Right ventricle myocardium superior (tissue), 1 donor: ENCODE data around the gene ZIM2. TPM values are rescaled to one million over a fixed set of nuclear protein-coding genes. Genes with fewer than 3 reads are reported as not detected.
"Not testable (repeated sequence)": the region's sequence is repeated elsewhere in the genome, so short reads cannot be mapped to it uniquely, and the experiment has no call there.

ENCODE experiments used
- ATAC-seq: fragments of 200-7000 bp; cut with Tn5 transposase; one replicate; pipeline ENCODE4 v1.9.1; 2020; ENCODE audit warnings: mild to moderate bottlenecking; ENCODE audit not compliant: poor library complexity
- DNase-seq: peaks from one replicate; pipeline ENCODE4 v3.0.0-alpha.2; 2020
- intact Hi-C: fragments of 100-400 bp; cut with DNase I; formaldehyde crosslinking; loops from one replicate; pipeline ENCODE4 v1.11.2; 2022
- long read RNA-seq: library from polyadenylated mRNA; unstranded; transcript quantifications from one replicate; pipeline ENCODE4 v2.0.0, GENCODE V29; 2021
- total RNA-seq: library from RNA; stranded (reverse); fragmentation: NEBNext Ultra II Directional; extraction: Animal tissue kit (Norgen Biotek cat#: 25700); gene quantifications from one replicate; pipeline ENCODE4 v1.2.1, GENCODE V29; 2021
- donor health status: DM: no; HTN: yes; CAD: no; lungs with severe emphysema.

Gene ZIM2
- total RNA-seq: not detected
- long read RNA-seq: 0 reads

GRCh38 chr19:56840451-56841192, at the start of gene ZIM2, which contains the start of gene PEG3:
TSS of gene ZIM2 (minus strand) at chr19:56840726. CDS start at chr19:56824277, 16,449 bp downstream.
TSS of gene PEG3 (minus strand) at chr19:56840726. CDS start at chr19:56824655, 16,071 bp downstream.
- intact Hi-C loops: no loop called here
- peak; percentile 19 for ATAC-seq

GRCh38 chr19:56885173-56885985, 44.9 kb upstream of the ZIM2 start:
- intact Hi-C loops: no loop called here
- ATAC-seq (no peak), DNase-seq (no peak)

More at GRCh38 chr19:56840451-56841192, at the start of gene ZIM2, which contains the start of gene PEG3:
- DNase-seq: peak; percentile 85

GRCh38 chr19:56884441-56884840, 43.9 kb upstream of the ZIM2 start:
- intact Hi-C loops: no loop called here
- ATAC-seq (no peak), DNase-seq (no peak)

DNA sequence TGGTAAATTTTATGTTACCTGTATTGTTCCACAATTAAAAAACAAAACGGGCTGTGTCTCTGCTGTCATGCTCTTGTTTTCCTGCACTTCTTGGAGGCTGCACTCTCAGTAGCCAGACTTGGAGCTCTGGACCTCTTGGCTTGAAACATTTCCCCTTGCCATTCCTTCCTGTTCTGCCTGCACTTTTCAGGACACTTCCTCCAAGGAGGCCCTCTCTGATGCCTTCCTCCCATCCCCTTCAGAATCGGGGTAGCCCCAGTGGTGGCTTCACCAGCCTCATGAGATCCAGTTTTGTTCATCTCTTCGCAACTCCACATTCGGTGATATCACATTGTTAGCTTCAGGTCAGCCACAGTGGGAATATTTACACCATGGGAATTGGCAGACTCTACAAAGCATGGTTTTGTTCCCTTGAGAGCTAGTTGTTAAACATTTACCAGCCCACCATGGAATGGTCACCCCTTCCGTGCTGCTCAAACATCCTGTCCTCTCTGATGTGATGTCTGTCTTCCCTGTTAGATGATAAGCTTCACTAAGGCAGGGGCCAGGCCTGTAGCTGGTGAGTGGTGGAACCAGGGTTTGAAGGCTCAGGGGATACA, 40.2 kb upstream of the ZIM2 start:
- DNase-seq (no peak), ATAC-seq (no peak)
- intact Hi-C loops: no loop called here

- ATAC-seq (no peak), DNase-seq (no peak)
- intact Hi-C loops: no loop called here
Measured at GRCh38 chr19:56877069-56877715, 36.7 kb upstream of the ZIM2 start.

DNA sequence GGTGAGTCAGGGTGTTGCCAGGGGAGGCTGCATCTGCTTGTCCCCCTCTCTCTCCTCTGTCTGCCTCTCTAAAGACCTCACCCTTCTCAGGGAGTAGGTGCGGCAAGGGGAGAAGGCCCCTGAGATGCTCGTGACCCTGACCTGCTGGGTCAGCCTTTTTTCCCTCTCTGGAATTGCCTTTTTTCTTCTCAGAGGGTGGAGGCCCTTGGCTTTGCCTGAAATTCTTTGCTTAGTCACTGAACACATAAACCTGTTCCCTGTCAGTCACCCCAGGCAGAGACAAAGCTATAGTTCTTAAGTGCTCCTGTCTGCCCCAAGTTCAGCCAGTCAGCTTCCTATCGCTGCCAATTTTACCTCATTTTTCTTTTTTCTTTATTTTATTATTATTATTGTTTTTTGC, 35.2 kb upstream of the ZIM2 start:
- intact Hi-C loops: no loop called here
- no peak for ATAC-seq
- no peak for DNase-seq

- intact Hi-C loops: no loop called here
- ATAC-seq: no peak
- no peak for DNase-seq
Measured at GRCh38 chr19:56874530-56874929, 34.0 kb upstream of the ZIM2 start.

DNA sequence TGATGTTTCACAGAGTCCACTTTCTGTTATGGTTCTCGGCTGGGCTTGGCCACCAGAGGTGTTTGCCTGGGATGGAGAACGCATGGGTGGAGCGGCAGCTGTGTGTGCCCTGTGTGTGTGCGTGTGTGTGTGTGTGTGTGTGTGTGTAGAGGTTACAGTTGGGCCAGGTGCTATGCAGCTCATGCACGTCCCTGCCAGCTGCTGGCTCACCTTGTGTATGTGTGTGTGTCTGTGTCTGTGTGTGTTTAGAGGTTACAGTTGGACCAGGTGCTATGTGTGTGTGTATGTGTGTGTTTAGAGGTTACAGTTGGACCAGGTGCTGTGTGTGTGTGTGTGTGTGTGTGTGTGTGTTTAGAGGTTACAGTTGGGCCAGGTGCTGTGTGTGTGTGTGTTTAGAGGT, 33.0 kb upstream of the ZIM2 start:
- ATAC-seq: no peak
- no peak for DNase-seq
- intact Hi-C loops: no loop called here

DNA sequence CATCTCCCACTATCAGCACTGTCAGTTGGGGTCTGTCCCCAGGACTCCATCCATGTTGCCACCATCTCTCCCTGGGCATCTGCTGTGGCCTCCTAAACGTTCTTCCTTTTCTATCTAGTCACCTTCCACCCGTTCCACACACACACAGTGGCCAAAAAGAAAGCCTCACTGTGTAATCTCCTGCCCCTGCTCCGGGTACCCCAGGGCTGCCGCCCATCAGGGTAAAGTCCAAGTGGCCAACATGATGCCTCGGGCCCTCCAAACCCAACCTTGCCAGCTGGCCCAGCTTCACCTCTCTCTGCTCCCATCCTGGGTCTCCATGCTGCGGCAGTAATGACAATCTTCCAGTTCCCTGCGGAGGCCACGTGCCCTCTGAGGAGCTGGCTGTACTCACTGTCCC, 29.4 kb upstream of the ZIM2 start:
- DNase-seq (no peak), ATAC-seq (no peak)
- intact Hi-C loops: no loop called here

DNA sequence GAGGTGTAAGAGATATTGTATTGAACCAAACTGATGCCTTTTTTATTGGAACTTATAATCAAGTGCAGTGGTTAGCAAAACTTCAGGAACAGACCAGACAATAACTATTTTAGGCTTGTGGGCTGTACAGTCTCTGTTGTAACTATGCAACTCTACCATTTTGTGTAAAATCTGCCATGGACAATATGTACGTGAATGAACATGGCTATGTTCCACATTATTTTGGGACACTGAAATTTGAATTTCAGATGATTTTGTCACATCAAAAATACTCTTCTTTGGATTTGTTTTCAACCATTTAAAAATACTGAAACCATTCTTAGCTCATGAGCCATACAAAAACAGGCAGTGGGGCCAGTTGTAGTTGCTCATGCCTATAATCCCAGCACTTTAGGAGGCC, 27.9 kb upstream of the ZIM2 start:
- intact Hi-C loops: no loop called here
- ATAC-seq: no peak
- DNase-seq: no peak

DNA sequence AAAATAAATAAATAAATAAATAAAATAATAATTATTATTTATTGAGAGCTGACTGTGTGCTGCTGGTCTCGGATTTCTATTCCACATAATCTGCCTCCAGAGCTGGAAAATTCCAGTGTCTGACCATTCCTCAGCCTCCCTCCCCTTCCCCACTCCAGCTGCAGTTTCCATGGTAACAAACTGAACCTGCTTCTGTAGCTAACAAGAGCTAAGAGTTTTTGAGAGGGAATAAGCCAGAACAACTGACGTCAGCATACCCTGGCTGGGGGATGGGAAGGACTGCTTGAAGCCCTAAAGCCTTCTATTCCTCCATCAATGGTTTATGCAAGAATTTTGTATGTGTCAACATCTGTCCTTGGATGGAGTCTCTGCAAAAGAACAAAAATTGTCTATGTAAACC, 26.0 kb upstream of the ZIM2 start:
- intact Hi-C loops: no loop called here
- ATAC-seq: no peak
- no peak for DNase-seq

DNA sequence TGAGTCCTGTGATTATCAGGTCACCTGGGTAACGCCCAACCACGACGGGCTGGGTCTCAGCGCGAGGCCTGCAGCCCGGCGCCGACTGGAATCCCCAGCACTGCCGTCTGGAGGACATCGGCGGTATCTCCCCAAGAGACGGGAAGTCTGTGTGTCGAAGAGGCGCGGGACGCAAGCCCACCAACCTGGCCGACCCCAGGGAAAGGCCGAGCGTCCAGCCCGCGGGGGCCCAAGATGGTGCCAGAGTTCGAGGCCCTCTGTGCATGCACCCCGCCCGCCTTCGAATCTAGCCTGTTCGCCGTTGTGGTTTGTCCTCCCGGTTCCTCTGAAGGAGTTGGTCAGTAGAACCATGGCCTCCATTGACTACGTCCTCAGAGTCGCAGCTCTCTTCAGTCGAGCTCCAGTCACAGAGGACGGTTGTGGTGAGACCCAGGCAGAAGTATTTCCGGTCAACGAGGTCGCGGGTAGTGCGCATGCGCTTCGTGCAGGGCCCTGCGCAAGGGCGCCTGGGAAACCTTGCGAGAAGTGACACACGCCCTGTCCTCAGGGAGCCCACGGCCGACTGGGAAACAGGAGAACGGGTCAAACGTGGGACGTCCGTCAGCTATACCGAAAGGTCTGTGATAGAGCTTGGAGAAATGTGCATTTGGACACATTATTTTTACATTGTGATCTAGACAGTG, 24.1 kb upstream of the ZIM2 start:
- intact Hi-C loops: no loop called here
- DNase-seq: no peak
- no peak for ATAC-seq

DNA sequence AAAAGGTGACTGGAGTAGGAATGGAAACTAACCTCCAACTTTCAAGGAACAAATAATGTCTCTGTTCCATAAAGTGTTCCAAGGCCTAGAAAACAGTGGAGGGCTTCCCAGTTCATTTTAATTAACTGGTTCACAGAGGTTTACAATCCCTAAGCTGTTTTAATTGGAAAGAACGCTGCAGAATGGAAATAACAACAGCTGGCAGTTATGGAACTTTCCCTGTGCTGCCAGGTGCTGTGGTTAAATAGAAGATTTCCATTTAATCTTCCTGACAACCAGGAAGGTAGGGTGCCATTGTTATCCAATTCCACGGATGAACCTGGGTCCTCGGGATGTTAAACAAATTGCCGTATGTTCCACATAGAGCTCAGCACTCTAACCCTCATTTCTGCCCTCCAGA, 22.2 kb upstream of the ZIM2 start:
- intact Hi-C loops: no loop called here
- ATAC-seq (no peak), DNase-seq (no peak)

GRCh38 chr19:56860409-56860808, 19.9 kb upstream of the ZIM2 start:
- ATAC-seq, intact Hi-C loops, DNase-seq: not testable (repeated sequence)

DNA sequence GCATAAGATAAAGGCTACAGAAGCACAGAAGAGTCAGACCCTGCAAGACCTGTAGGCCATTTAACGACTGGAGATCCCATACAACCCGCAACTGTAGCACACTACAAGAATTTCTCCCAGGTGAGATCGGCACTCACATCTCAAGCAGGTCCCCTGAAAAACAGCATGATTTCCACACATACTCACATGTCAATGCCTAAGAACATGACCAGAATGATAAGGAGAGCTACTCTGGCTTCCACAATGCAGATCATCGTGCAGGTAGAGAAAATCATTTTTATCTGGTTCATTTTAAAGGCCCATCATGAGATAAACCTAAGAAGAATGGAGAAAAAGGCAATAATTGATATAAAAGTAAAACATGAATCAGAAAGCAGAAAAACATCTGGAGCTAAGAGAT, 17.5 kb upstream of the ZIM2 start:
- ATAC-seq: no peak
- DNase-seq: no peak
- intact Hi-C loops: no loop called here

GRCh38 chr19:56856822-56857221, 16.3 kb upstream of the ZIM2 start:
- ATAC-seq: no peak

DNA sequence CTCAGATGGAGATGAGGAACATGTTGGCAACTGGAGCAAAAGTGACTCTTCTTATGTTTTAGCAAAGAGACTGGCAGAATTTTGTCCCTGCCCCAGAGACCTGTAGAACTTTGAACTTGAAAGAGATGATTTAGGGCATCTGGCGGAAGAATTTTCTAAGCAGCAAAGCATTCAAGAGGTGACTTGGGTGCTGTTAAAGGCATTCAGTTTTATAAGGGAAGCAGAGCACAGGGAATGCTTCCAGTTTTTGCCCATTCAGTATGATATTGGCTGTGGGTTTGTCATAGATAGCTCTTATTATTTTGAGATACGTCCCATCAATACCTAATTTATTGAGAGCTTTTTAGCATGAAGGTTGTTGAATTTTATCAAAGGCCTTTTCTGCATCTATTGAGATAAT, 11.8 kb upstream of the ZIM2 start:
- intact Hi-C loops, DNase-seq, ATAC-seq: not testable (repeated sequence)

More at GRCh38 chr19:56856822-56857221, 16.3 kb upstream of the ZIM2 start:
- DNase-seq: no peak
- intact Hi-C loops: no loop called here

DNA sequence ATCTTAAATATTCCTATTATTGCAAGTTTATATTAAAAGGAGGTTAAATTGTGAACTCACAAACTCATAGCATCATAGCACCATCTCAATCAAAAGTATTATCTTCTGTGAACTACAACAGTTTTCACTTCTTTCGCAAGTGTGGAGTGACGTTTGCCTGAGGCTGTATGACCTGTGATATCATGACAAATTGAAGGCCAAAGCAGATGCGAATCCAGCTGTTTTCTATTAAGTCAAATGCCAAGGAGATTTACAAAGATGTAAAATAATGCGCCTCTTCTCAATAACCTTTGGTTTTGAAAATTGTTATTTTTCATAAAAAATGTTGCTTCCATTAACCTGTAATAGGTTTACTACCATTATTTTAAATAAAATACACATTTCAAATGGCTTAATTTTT, 7.6 kb upstream of the ZIM2 start:
- DNase-seq: no peak
- intact Hi-C loops: no loop called here
- ATAC-seq: no peak

- intact Hi-C loops: no loop called here
- no peak for ATAC-seq
- DNase-seq: no peak
Measured at GRCh38 chr19:56842412-56842811, 1.9 kb upstream of the ZIM2 start.
